NCI-H82 (cell line): ENCODE measurements around the gene HCN3.
"Not testable (repeated sequence)": the region's sequence is repeated elsewhere in the genome, so short reads cannot be mapped to it uniquely, and the experiment has no call there.

Experiments
- DNase-seq: peaks from one replicate; lab custom pipeline; 2025; lab: John Stamatoyannopoulos, UW

The HCN3 gene

GRCh38 chr1:155277070-155277901 is at the start of gene HCN3:
HCN3 (plus strand) TSS chr1:155277463; CDS start chr1:155277591, 128 bp downstream.
- DNase-seq, result peak; percentile 100

- DNase-seq, result no peak
These were observed 49.2 kb upstream of the HCN3 start for GRCh38 chr1:155228096-155228427.

- not testable (repeated sequence) for DNase-seq
These were observed 46.0 kb upstream of the HCN3 start for GRCh38 chr1:155231302-155231701.

DNA sequence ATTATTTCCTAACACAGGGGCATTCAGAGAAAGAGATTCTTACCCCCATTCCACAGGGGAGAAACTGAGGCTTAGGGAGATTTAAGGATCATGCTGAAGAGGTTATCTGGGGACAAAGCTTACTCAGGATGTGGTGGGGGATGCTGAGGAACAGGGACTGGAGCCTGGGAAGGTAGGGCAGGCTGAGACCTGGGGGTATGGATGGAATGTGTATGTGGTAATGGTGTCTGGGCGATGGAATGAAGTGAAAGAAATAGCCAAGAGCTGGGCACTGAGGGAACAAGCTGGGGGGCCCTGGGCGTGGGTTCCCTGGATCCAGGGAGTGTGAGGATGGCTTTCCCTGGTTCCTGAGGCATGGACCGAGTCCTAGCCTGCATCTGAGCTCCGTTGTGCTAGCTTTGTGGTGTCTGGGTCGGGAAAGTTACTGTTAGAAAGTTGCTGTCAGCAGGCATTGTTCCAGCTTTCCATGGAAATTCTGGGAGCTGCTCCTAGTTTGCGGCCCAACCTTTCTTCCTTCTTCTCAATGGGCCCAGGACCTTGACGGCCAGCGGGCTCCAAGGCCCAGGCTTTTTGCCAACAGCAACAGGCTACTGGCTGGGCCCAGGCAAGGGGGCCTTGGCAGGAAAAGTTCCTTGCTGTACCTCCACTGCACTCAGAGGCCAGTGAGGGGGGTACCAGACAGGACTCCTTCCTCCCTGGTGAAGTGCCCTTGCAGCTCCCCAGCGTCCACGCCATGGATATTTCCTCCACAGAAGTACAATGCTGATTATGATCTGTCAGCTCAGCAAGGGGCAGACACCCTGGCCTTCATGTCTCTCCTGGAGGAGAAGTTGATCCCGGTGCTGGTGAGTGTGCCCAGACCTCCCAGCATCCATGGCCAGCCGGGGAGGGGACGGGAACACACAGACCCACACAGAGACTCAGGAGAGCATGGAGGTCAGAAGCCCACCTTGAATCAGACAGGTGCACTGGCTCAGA is 45.0 kb upstream of the HCN3 start:
- DNase-seq, result not testable (repeated sequence)

- DNase-seq, result not testable (repeated sequence)
These were observed 43.8 kb upstream of the HCN3 start for GRCh38 chr1:155233502-155233901.

DNA sequence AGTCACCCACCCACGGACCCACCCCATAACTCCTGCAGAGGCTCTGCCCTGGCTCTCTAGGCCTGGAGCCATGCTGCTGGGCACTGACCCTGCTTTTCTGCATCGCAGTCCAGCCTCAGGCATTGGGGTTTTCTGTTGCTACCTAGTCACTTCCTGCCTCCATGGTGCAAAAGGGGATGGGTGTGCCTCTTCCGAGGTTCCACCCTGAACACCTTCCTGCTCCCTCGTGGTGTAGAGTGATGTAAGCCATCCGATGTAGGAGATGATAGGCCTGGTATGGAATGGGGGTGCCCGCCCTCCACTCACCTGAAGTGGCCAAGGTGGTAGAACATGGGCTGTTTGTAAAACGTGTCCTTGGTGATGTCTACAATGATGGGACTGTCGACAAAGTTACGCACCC is 41.9 kb upstream of the HCN3 start:
- DNase-seq, result not testable (repeated sequence)

DNA sequence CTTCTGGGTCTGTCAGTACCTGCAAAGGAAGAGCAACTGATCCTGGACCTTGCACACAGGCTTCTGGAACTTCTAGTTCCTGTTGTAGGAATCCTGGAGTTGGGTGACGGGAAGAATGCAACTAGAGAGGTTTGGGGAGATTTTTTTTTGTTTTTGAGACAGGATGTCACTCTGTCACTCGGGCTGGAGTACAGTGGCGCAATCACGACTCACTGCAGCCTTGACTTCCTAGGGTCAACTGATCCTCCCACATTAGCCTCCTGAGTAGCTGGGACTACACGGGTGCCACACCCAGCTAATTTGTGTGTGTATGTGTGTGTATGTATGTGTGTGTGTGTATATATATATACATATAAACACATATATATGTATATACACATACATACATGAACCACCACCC is 40.8 kb upstream of the HCN3 start:
- DNase-seq, result no peak

DNA sequence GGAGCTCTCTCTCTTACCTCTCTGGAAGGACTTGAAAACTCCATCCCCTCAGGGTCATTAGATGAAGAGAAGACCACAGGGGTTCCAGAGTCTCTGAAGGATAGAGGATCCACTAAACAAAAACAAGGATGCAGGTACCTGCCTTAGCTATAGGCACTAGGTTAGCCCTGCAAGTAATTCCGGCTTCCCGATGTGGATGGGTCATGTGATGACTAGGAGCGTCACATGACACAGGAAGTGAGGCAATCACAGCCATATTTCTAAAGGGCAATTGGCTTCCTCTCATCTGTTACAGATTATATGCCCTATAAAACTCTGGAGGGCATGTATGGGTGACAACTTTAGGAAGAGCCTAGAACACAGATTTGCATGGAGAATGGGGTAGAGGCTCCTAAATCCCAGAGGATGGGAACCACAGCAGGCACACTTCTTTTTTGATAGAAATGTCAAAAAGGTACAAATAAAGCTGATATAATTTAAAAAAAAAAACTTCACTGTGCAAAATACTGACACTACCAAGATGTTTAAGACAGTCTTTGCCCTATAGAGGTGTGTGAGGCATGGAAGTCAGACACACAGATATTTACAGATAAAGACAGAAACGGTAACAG is 36.1 kb upstream of the HCN3 start:
- peak; percentile 96 for DNase-seq

DNA sequence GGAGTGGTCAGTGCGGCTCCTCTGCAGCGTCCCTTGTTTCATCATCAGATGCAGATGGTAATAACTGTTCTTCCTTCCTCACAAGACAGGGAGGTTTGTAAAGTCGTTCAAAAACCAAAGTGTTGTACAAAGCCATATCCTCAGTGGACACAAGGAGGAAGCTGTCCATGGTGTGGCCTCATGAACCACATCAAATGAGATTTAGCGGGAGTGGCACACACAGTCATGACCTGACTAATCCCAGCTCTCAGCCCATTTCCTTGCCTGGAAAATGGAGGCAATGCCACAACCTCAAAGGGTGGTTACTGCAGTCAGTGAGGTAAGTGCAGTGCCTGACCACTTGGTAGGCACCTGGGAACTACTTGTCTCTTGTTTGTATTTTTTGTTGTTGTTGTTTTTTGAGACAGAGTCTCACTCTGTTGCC is 35.4 kb upstream of the HCN3 start:
- no peak for DNase-seq

GRCh38 chr1:155242805-155243358 is 34.4 kb upstream of the HCN3 start:
- DNase-seq, result peak; percentile 42

DNA sequence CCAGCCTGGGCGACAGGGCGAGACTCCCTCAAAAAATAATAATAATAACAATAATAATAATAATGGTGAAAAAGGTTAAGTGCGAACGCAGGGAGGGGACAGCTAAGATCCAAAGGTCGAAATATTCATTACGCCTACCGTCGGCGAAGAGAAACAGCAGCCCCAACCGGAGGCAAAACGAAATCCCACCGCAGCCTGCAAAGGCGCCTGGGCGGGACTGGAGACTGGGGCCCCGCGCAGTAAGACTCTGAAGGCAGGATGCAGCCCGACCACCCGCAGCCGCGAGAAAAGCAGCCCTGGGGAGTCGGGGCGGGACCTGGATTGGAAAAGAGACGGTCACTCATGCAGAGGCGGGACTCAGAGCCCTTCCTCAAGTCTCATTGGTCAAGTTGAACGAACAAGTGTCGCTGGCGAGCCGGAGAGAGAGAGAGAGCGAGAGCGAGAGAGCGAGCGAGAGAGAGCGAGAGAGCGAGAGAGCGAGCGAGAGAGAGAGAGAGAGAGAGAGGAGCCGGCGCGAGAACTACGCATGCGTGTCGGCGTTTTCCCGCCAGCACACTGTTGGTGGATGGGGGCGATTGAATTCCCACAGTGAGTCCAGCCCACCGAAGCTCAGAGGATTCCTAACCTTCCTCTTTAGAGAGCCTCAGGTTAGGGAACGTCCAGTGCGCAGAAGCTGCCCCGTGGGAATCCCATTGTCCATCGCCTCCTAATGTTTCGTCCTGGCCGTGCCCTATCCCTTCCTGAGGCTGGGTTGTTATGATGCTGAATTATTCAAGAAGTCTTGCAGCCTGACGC is 32.7 kb upstream of the HCN3 start:
- peak; percentile 100 for DNase-seq

DNA sequence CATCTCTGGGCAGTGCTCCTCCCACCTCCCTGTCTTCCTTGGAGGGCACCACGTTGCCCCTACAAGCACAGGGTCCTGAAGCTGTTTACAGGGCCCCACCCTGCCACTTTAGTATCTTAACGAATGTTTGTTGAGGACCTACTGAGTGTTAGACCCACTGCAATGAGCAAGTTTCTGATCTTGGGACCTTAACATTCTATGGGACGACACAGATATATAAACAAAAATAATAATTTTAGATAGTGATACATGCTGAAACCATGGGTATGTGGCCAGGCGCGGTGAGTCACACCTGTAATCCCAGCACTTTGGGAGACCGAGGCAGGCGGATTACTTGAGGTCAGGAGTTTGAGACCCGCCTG is 32.1 kb upstream of the HCN3 start:
- DNase-seq, result no peak

- not testable (repeated sequence) for DNase-seq
These were observed 30.5 kb upstream of the HCN3 start for GRCh38 chr1:155246796-155247195.

GRCh38 chr1:155247667-155248553 is 29.4 kb upstream of the HCN3 start:
- no peak for DNase-seq

DNA sequence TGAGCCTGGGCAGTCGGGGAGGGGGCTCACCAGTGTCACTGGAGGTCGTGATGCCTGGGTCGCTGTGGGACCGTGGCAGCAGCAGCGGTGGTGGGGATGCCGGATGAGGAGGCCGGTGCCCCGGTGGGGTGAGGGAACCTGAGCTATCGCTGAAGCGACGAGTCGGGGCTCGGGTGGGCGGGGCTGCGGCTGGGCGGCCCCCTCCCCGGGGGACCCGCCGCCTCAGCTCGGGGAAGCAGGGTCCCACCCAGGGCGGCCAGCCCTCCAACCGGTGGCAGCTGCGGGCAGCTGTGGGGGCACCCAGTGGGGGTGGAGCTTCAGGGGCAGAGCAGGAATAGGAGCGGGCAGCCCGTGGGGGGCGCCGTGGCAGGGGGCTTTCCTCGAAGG is 27.0 kb upstream of the HCN3 start:
- no peak for DNase-seq

DNA sequence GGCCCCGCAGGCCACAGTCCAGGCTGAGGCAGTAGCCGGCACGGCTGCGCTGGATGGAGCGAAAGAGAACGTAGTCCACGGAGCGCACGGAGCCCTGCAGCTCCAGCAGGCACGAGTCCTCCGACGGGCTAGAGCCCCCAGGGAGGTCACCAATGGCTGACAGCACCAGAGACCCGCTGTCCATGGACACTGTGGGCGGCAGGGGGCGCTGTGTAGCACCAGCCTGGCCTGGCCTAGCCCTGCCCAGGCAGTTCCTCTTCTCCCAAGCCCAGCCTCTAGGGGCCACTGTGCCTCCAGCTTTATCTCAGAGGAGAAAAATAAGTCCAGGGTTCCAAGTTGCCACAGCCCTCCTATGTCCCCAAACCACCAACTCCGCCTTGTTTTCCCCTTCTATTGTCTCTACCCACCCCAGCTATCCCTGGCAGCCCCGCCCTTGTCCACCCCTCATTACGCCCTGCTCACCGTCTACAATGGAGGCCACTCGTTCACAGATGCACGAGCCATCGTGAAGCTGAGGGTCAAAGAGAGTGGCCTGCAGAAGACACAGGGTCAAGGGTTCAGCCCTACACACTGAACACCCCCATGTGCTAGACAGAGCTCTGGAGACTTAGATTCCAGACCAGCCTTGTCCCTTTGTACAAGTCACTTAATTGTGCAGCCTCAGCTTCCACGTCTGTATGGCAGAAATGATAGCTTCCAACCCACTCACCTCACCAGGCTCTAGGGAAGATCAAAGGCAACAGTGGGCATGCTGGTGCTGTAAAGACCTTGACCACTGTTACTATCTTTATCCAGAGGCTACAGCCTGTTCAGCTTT is 26.4 kb upstream of the HCN3 start:
- peak; percentile 98 for DNase-seq

GRCh38 chr1:155251566-155251965 is 25.7 kb upstream of the HCN3 start:
- no peak for DNase-seq

GRCh38 chr1:155253208-155253607 is 24.1 kb upstream of the HCN3 start:
- DNase-seq, result peak; percentile 51

- no peak for DNase-seq
These were observed 23.5 kb upstream of the HCN3 start for GRCh38 chr1:155253797-155254196.
